Heart right ventricle (tissue), 16 donors: ENCODE measurements around the gene CNFN. TPM values are rescaled to one million over a fixed set of nuclear protein-coding genes. Genes with fewer than 3 reads are reported as not detected.

Experiments used
- ATAC-seq, 8 donors: fragments of 200-7000 bp; cut with Tn5 transposase; one replicate each; pipeline ENCODE4 v1.9.1; 2020; ENCODE audit warnings: mild to moderate bottlenecking in 8 of 8, moderate library complexity in 8 of 8, moderate number of reproducible peaks in 1 of 8
- DNase-seq, 2 donors: peaks; one replicate each; pipeline ENCODE4 v3.0.0-alpha.2; 2020
- H3K27ac ChIP-seq, 10 donors: fragments of 200-600 bp; sonication (generic) in 2 of 10; one replicate each; pipeline versions ENCODE4 v1.5.0 to v1.8.0; 2020 to 2022; ENCODE audit warnings: mild to moderate bottlenecking in 3 of 10
- H3K27me3 ChIP-seq, 7 donors: fragments of 200-600 bp; one replicate each; pipeline ENCODE4 v1.8.0; 2021 to 2022; ENCODE audit warnings: mild to moderate bottlenecking in 2 of 7
- H3K36me3 ChIP-seq, 9 donors: fragments of 200-600 bp; sonication (generic) in 1 of 9; one replicate each; pipeline versions ENCODE4 v1.5.0 to v1.8.0; 2020 to 2022; ENCODE audit warnings: mild to moderate bottlenecking in 2 of 9
- H3K4me1 ChIP-seq, 9 donors: fragments of 200-600 bp; sonication (generic) in 1 of 9; one replicate each; pipeline versions ENCODE4 v1.5.0 to v1.8.0; 2020 to 2022; ENCODE audit warnings: mild to moderate bottlenecking in 4 of 9
- H3K4me3 ChIP-seq, 10 donors: fragments of 200-600 bp; sonication (generic) in 2 of 10; one replicate each; pipeline versions ENCODE4 v1.5.0 to v1.8.0; 2020 to 2022; ENCODE audit warnings: mild to moderate bottlenecking in 7 of 10, moderate library complexity in 2 of 10
- H3K9me3 ChIP-seq, 11 donors: fragments of 200-600 bp in 10 of 11; sonication (generic) in 2 of 11; one replicate each; pipeline versions ENCODE4 v1.5.0 to v1.8.0; 2013 to 2022; ENCODE audit warnings: mild to moderate bottlenecking in 2 of 11, control low read depth in 1 of 11, moderate library complexity in 1 of 11
- CTCF ChIP-seq, 9 donors: fragments of 200-600 bp; sonication (generic) in 2 of 9; IDR thresholded peaks; one replicate each; pipeline versions ENCODE4 v1.5.0 to v1.8.0; 2021 to 2022; ENCODE audit warnings: antibody characterized with exemption in 9 of 9, mild to moderate bottlenecking in 5 of 9, moderate library complexity in 1 of 9
- WGBS, 2 donors: extraction: QIAGEN DNeasy Blood & Tissue Kit; methylation state at CpG; one replicate each; pipeline ENCODE4 v1.1.7; 2013; ENCODE audit warnings: inconsistent platforms in 1 of 2; 5-methylcytosine and 5-hydroxymethylcytosine counted together
- intact Hi-C, 10 donors: fragments of 100-400 bp; cut with DNase I; formaldehyde crosslinking; loops; one replicate each; pipeline versions ENCODE4 v1.11.1 to v1.14.2; 2022
- polyA plus RNA-seq, 2 donors: library from polyadenylated mRNA; stranded (reverse); fragments of 200-250 nt; gene quantifications; one replicate each; pipeline ENCODE4 v1.2.3, GENCODE V29; 2013
- total RNA-seq, 10 donors: library from RNA; stranded (reverse); fragmentation: NEBNext Ultra II Directional in 3 of 10; extraction: Animal tissue kit (Norgen Biotek cat#: 25700) in 3 of 10; gene quantifications; one replicate each; pipeline versions ENCODE4 v1.2.1 to v1.2.4, GENCODE V29; 2021 to 2023
- donor health status: Arrhythmogenic right ventricular cardiomyopathy.
- donor health status: ischemic (EF 13 %, LVEDD 7.1; RV severe dilation, severe dysfunction).
- donor health status: healthy with polysubstance abuse.
- donor health status: DM: no; HTN: yes; CAD: no.
- donor health status: DM: no; HTN: no; CAD: no.
- donor health status: ischemic (EF 25% LVEDD 6.9; RV normal size, moderate dysfunction).
- donor health status: ischemic (EF 25% LVEDD 5.7; RV mildly dilated, moderate dysfunction).
- donor health status: healthy.
- donor health status: DM: yes; HTN: yes; CAD: no.
- donor health status: Ischemic cardiomyopathy.
- donor health status: ischemic (EF 35%, LVEDD 5.7; RV mildly dilated, moderate dysfunction).
- donor health status: nonischemic (EF 11% LVEDD 7.7; RV severe dilation, severe dysfunction).
- donor health status: DM: yes; HTN: yes; CAD: no.
- donor health status: PGD.
- donor health status: ischemic (EF 29% LVEDD 5.4; RV normal size, mild dysfunction).
- donor health status: nonischemic (EF 23%, LVEDD 6.1; RV moderate dilation, normal function).

Gene CNFN
- total and polyA plus RNA-seq, 12 donors = 0.51 to 7.2 (median 0.84) TPM; not detected in 5

DNA sequence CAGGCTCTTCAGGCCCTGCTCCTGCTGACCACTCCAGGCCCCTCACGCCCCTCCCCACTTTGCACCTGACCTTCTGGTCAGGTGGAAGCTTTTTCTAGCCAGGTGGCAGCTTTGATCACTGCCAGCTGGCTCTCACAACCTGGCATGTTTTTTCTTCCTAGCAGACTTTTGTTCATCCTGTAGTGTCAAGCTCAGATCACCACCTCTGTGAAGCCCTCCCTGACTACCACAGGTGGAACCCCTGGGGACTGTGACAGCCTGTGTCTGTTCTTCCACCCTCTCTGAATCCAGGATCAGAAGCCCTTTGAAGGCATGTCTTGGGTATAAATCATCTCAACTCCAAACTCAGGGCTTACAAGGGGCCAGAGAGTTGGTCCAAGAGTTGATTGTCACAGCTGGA lies 10.3 kb upstream of the CNFN start:
- TF ChIP-seq CTCF (IDR thresholded peaks at IDR 0.05) = no peak
- Histone ChIP-seq H3K9me3 (no peaks in the 10 kb centered on the region), H3K4me1 (peaks cover 8 to 41% (median 33%) of the 10 kb centered on the region in 9 donors), H3K4me3 (no peak overlapping the region), H3K27ac (no peak overlapping the region), H3K36me3 (peaks cover 0 to 21% (median 7%) of the 10 kb centered on the region in 9 donors), H3K27me3 (no peaks in the 10 kb centered on the region)
- WGBS, 2 donors = 91 to 95% methylated on average over 1 of the region's 1 CpG
- no peak for ATAC-seq
- DNase-seq = no peak
- intact Hi-C loops = no loop called here

DNA sequence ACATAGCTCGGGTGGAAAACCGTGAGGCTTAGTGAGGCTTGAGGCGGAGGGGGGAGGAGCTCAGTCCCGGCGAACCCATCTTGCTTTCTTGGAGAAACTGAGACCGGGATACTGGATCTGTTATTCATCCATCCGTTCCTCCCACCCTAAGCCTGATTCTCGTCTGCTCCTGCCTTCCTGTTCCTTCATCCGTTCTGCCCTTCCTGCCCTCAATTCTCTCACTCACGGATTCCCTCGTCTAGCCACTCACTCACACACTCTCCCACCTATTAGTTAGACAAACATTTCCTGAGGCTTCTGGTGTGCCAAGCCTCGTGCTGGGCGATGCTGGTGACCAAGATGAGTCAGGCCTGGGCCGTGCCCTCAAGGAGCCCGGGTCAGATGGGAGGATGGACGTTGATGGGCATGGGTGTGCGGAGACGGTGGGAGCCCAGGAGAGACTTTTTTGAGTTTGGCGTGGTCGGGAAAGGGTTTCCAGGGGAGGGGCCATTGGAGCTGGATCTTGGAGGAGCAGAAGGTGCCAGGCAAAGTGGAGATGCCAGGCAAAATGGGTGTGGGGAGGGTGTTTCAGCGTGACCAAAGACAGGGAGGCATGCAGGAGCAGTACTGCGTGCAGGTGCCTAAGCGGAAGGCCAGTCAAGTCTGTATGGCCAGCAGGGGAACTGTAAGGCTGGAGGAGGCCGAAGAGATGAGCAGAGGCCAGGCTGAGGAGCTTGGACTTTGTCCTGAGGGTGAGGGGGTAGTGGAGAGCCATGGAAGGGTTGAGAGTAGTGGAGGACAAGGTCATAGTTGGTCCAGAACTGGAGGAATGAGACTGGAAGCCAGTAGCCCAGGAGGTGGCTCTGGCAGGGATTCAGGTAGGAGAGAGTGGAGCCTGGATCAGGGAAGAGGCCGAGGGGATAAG lies 7.4 kb upstream of the CNFN start:
- WGBS, 2 donors = 24 to 25% methylated on average over 25 of the region's 25 CpGs
- Histone ChIP-seq H3K27me3 (no peaks in the 10 kb centered on the region), H3K4me3 (peak overlapping the region; percentile 41 to 71 (median 60)), H3K4me1 (peaks cover 8 to 41% (median 33%) of the 10 kb centered on the region in 9 donors), H3K27ac (peak overlapping the region in 9 of 10 donors; percentile 56 to 86 (median 80)), H3K9me3 (no peaks in the 10 kb centered on the region), H3K36me3 (no peaks in the 10 kb centered on the region)
- peak in 1 of 8 donors; percentile 0 for ATAC-seq
- TF ChIP-seq CTCF (IDR thresholded peaks at IDR 0.05) = no peak
- no peak for DNase-seq
- intact Hi-C loops = loop anchor here in 3 of 10 donors (1.0 to 5.0 kb wide), 2 partner anchors 40 to 72 kb away; partner anchors contain the start of gene MEGF8 (in 1 of the 3)

DNA sequence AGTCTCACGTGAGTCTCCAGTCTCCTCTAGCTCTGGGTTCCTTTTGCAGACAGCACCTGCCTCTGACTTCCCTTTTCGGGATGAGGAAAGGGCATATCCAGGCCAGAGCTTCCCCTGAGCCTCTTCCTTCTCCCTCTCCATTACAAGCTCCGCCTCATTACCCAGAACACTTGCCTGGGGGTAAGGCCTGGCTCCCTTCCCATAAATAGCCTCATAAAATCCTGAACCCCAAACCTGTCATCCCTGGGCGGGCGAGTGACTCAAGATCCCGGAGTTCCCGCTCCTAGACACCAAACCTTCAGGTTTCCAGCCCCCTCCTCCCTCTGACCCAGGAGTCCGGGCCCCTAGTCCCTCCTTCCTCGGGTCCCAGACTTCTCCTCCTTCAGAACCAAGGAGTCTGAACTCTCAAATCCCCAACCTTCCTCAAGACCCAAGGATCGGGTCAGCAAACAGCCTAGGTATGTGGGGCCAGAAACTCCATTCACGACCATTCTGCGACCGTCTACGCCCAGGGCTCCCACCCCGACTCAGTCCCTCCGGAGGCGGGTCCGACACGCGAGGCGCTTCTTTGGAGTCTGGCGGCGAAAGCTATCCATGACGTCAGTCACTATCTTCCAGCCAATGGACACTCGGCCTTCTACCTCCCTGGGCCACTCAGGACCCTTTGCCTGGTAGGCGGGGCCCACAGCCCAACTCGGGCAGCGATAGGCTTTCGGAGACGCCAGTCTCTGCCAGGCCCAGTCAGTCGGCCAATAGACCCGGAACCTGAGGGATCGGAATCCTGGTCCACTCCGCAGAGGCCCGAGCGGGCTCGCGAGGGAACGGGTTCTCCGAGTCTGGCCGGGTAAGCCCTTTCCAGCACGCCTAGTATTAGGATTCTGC lies 6.5 kb upstream of the CNFN start:
- intact Hi-C loops = loop anchor here in 3 of 10 donors (1.0 to 5.0 kb wide), 2 partner anchors 41 to 71 kb away; partner anchors contain the start of gene MEGF8 (in 1 of the 3)
- H3K27ac ChIP-seq = peak overlapping the region in 9 of 10 donors; percentile 75 to 86 (median 80)
- TF ChIP-seq CTCF (IDR thresholded peaks at IDR 0.05) = no peak
- peak overlapping the region; percentile 41 to 71 (median 60) for H3K4me3 ChIP-seq
- peaks cover 8 to 32% (median 27%) of the 10 kb centered on the region in 9 donors for H3K4me1 ChIP-seq
- WGBS, 2 donors = 3 to 4% methylated on average over 42 of the region's 42 CpGs
- peak; percentile 98 to 99 for DNase-seq
- no peaks in the 10 kb centered on the region for H3K9me3 ChIP-seq
- H3K27me3 ChIP-seq = peaks cover 0 to 3% (median 0%) of the 10 kb centered on the region in 7 donors
- peak; percentile 95 to 98 (median 97) for ATAC-seq
- no peaks in the 10 kb centered on the region for H3K36me3 ChIP-seq

DNA sequence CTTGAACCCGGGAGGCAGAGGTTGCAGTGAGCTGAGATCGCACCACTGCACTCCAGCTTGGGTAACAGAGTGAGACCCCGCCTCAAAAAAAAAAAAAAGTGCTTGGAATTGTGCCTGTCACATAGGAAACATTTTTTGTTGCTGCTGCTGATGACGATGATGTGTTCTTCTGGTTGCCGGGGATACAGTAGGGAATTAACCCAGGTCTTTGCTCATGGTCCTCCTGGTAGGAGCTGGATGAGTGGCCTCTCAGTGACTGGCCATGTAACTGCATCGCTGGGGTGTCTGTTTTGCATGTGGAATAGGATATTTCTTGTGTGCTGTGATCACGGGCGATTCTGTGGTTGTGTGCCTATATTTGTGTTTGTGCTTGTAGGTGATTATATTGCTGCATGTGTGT lies 4.7 kb upstream of the CNFN start:
- DNase-seq (no peak), ATAC-seq (no peak)
- H3K27me3 ChIP-seq = peaks cover 0 to 22% (median 11%) of the 10 kb centered on the region in 7 donors
- H3K4me3 ChIP-seq = no peak overlapping the region
- no peaks in the 10 kb centered on the region for H3K9me3 ChIP-seq
- no peaks in the 10 kb centered on the region for H3K36me3 ChIP-seq
- intact Hi-C loops = loop anchor here in 2 of 10 donors (5.0 kb wide), 1 partner anchor 43 kb away; no protein-coding TSS in a partner anchor
- WGBS, 2 donors = 79 to 83% methylated on average over 8 of the region's 8 CpGs
- no peak for TF ChIP-seq CTCF (IDR thresholded peaks at IDR 0.05)
- H3K27ac ChIP-seq = no peak overlapping the region
- peaks cover 8 to 21% (median 18%) of the 10 kb centered on the region in 9 donors for H3K4me1 ChIP-seq
